Type B pancreatic cell (in vitro differentiated cells): ENCODE measurements around the gene DPH5. TPM values are rescaled to one million over a fixed set of nuclear protein-coding genes. Genes with fewer than 3 reads are reported as not detected.

Source experiments
- DNase-seq: peaks from one replicate; pipeline ENCODE4 v3.0.0; 2021; ENCODE audit warnings: mixed read lengths; ENCODE audit not compliant: unreplicated experiment; ENCODE audit errors: extremely low spot score
- H3K27ac Mint-ChIP-seq: 2 replicates; pipeline ENCODE4 v1.8.0; 2021; ENCODE audit warnings: mild to moderate bottlenecking, mixed read lengths
- H3K27me3 Mint-ChIP-seq: 2 replicates; pipeline ENCODE4 v1.8.0; 2021; ENCODE audit warnings: mixed read lengths
- H3K36me3 Mint-ChIP-seq: 2 replicates; pipeline ENCODE4 v1.8.0; 2021; ENCODE audit warnings: mixed read lengths
- H3K4me1 Mint-ChIP-seq: one replicate; pipeline ENCODE4 v1.8.0; 2021; ENCODE audit warnings: mixed read lengths; ENCODE audit not compliant: unreplicated experiment
- H3K4me3 Mint-ChIP-seq: 2 replicates; pipeline ENCODE4 v1.8.0; 2021; ENCODE audit warnings: mild to moderate bottlenecking, mixed read lengths
- H3K9me3 Mint-ChIP-seq: 2 replicates; pipeline ENCODE4 v1.8.0; 2021; ENCODE audit warnings: mixed read lengths
- total RNA-seq: library from RNA; stranded (reverse); gene quantifications from 2 replicates; pipeline ENCODE4 v1.2.1, GENCODE V29; 2021; ENCODE audit warnings: low replicate concordance
- TF ChIP-seq, protein P1 (sequence below): fragments of 200-600 bp; sonication (generic); conservative IDR thresholded peaks from 2 replicates; pipeline ENCODE4 v1.5.0; 2021; ENCODE audit warnings: antibody characterized with exemption, mild to moderate bottlenecking

The DPH5 gene
- total RNA-seq, 1 donor from 2014 or later, result 62.0 TPM

DNA sequence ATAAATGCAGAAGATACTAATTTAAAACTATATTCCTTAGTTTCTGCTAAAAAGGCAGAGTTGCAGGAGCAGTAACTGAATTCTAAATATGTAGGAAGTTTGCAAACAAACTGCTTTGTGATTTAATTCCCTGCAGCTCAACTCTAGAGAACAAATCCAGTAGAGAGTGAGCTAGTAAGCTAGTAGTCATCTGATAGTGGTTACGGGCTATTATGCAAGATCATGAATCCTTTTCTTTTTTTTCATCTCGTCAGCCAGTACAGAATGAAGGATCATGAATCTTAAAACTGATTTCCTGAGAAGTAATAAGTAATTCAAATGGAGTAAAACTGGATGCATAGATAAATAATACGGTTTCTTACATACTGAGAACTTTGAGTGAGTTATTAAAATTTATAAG, 3.3 kb downstream of the DPH5 start:
- H3K36me3 Mint-ChIP-seq, result peaks cover 22% of the 10 kb centered on the region
- peaks cover 9% of the 10 kb centered on the region for H3K4me1 Mint-ChIP-seq
- TF ChIP-seq, protein P1, sequence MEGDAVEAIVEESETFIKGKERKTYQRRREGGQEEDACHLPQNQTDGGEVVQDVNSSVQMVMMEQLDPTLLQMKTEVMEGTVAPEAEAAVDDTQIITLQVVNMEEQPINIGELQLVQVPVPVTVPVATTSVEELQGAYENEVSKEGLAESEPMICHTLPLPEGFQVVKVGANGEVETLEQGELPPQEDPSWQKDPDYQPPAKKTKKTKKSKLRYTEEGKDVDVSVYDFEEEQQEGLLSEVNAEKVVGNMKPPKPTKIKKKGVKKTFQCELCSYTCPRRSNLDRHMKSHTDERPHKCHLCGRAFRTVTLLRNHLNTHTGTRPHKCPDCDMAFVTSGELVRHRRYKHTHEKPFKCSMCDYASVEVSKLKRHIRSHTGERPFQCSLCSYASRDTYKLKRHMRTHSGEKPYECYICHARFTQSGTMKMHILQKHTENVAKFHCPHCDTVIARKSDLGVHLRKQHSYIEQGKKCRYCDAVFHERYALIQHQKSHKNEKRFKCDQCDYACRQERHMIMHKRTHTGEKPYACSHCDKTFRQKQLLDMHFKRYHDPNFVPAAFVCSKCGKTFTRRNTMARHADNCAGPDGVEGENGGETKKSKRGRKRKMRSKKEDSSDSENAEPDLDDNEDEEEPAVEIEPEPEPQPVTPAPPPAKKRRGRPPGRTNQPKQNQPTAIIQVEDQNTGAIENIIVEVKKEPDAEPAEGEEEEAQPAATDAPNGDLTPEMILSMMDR, result no peak
- H3K27ac Mint-ChIP-seq, result no peak overlapping the region
- H3K9me3 Mint-ChIP-seq, result no peaks in the 10 kb centered on the region
- H3K4me3 Mint-ChIP-seq, result no peak overlapping the region
- no peak for DNase-seq
- no peaks in the 10 kb centered on the region for H3K27me3 Mint-ChIP-seq

DNA sequence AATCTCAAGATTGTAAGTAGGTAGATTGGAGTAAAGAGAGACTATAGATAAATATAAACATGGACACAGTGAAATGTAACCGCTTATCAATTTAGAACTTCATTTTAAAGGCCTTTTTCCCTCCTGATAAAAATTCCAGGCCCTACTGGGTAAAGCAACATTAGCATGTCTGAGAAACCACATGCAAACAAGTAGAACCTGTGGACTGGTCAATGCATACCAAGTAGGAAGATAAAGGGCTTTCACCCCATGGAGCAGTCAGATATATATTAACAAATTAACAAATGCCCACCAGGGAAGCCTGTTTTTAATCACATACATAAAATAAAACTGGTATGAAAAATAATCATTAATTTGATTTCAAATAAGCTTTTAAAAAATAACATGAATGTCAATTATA, 8.1 kb downstream of the DPH5 start:
- Mint-ChIP-seq H3K27ac (no peak overlapping the region), H3K27me3 (no peaks in the 10 kb centered on the region), H3K4me3 (no peak overlapping the region), H3K36me3 (peaks cover 28% of the 10 kb centered on the region), H3K9me3 (no peaks in the 10 kb centered on the region), H3K4me1 (no peaks in the 10 kb centered on the region)
- TF ChIP-seq, protein P1, result no peak
- no peak for DNase-seq

DNA sequence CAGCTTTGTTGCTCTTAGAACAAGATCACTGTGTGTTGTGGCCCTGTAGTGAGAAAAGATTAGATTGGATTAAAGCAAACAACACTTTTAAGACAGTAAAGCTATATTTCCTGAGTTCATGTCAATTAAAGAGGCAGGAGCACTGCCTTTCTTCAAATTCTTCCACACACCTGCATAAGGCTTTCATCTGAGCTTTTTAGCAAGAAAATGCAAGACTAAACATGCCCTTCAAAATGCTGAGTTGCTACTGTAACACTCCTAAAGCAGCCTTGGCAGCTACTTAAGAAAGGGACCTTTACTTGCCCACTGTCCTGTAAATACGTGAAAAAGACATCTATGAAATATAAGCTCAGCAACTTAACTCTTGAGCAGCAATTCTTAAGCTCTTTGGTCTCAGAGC, 11.8 kb downstream of the DPH5 start:
- no peak for DNase-seq
- H3K9me3 Mint-ChIP-seq, result no peaks in the 10 kb centered on the region

DNA sequence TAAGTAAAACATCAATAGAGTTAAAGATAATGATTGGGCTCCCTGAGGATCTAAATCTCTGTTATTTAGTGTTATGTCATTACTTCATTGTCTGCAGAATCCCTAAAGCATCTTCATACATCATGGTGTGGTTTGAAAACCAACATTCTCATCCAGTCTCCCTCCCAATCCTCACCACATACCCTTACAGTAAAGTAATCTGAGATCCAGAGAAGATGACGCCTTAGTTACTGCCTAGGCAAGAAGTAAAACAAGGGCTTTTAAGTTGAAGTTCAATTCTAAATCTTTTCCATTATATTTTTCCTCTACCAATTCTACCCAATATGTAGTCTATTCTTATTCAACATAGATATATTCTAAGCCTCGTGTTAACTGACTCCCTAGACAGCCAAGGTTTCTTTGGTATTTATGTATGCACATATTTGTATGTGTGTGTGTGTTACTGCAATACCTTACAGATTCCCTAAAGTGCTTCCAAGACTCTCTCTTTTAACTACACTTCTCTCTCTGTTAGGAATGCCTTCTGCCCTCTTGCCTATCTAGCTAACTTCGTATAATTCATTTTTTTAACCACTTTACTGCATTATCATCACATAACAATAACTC, 17.3 kb downstream of the DPH5 start:
- TF ChIP-seq, protein P1, result no peak
- peaks cover 30% of the 10 kb centered on the region for H3K36me3 Mint-ChIP-seq
- no peak for DNase-seq
- no peak overlapping the region for H3K4me3 Mint-ChIP-seq
- H3K9me3 Mint-ChIP-seq, result no peaks in the 10 kb centered on the region
- H3K27ac Mint-ChIP-seq, result no peak overlapping the region
- H3K27me3 Mint-ChIP-seq, result no peaks in the 10 kb centered on the region
- H3K4me1 Mint-ChIP-seq, result no peaks in the 10 kb centered on the region

More for the DNA sequence above, 11.8 kb downstream of the DPH5 start:
- H3K27ac Mint-ChIP-seq, result no peak overlapping the region
- H3K36me3 Mint-ChIP-seq, result peaks cover 21% of the 10 kb centered on the region
- H3K27me3 Mint-ChIP-seq, result no peaks in the 10 kb centered on the region
- H3K4me3 Mint-ChIP-seq, result no peak overlapping the region
- H3K4me1 Mint-ChIP-seq, result no peaks in the 10 kb centered on the region
- TF ChIP-seq, protein P1, result no peak

DNA sequence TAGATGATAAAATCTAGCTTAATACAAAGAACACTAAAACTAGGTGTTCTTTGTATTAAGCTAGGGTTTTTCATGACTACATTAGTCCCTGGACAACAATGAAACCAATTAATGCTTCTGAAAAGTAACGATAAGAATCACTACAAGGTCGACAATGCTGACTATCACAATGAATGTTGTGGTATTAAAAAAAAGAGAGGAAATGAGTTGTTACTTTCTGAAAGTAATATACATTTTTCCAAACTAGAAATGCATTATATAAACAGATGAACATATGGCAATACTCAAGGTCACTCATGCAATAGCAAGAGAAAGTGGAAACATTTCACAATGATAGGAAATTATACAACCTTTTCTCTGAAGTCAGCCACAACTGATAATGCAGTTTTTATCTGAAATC, 19.0 kb downstream of the DPH5 start:
- H3K36me3 Mint-ChIP-seq, result peaks cover 23% of the 10 kb centered on the region
- H3K4me3 Mint-ChIP-seq, result no peak overlapping the region
- TF ChIP-seq, protein P1, result no peak
- H3K27ac Mint-ChIP-seq, result no peak overlapping the region
- no peaks in the 10 kb centered on the region for H3K4me1 Mint-ChIP-seq
- H3K9me3 Mint-ChIP-seq, result no peaks in the 10 kb centered on the region
- H3K27me3 Mint-ChIP-seq, result no peaks in the 10 kb centered on the region
- DNase-seq, result no peak

DNA sequence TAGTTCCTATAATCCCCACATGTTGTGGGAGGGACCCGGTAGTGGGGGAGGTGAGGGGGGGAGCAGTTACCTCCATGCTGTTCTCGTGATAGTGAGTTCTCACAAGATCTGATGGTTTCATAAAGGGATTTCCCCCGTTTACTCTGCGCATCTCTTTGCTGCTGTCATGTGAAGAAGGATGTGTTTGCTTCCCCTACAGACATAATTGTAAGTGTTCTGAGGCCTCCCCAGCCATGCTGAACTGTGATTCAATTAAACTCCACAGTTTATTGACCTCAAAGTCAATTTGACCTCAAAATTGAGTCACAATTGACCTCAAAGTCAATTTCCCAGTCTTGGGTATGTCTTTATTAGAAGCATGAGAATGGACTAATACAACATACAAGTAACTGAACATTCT, 19.7 kb downstream of the DPH5 start:
- no peak for DNase-seq
- peaks cover 27% of the 10 kb centered on the region for H3K36me3 Mint-ChIP-seq
- no peaks in the 10 kb centered on the region for H3K27me3 Mint-ChIP-seq
- H3K4me1 Mint-ChIP-seq, result no peaks in the 10 kb centered on the region
- H3K27ac Mint-ChIP-seq, result no peak overlapping the region
- no peaks in the 10 kb centered on the region for H3K9me3 Mint-ChIP-seq
- no peak overlapping the region for H3K4me3 Mint-ChIP-seq
- TF ChIP-seq, protein P1, result no peak
